Small intestine (tissue), 7 donors: ENCODE data around the gene FAAP100. TPM values are rescaled to one million over a fixed set of nuclear protein-coding genes. Genes with fewer than 3 reads are reported as not detected.

ENCODE experiments used
- DNase-seq, 2 donors: peaks; one replicate each; pipeline versions ENCODE4 v3.0.0 to v3.0.0-alpha.2; 2013
- FAIRE-seq: peaks from 2 replicates; lab custom pipeline; 2012; peaks lifted over from hg19 to GRCh38; lab: Jason Lieb, UNC
- H3K27ac ChIP-seq, 3 donors: one replicate each; pipeline ENCODE4 v1.5.1; 2013; ENCODE audit warnings: low read length in 2 of 3, mild to moderate bottlenecking in 2 of 3, control low read depth in 1 of 3, inconsistent platforms in 1 of 3, low read depth in 1 of 3, moderate library complexity in 1 of 3
- H3K27me3 ChIP-seq, 3 donors: one replicate each; pipeline ENCODE4 v1.6.1; 2013; ENCODE audit warnings: low read length in 3 of 3, inconsistent platforms in 1 of 3; ENCODE audit not compliant: control insufficient read depth in 3 of 3, insufficient read depth in 3 of 3
- H3K36me3 ChIP-seq, 3 donors: one replicate each; pipeline ENCODE4 v1.6.1; 2013; ENCODE audit warnings: low read length in 3 of 3, inconsistent platforms in 1 of 3, low read depth in 1 of 3, mild to moderate bottlenecking in 1 of 3, moderate library complexity in 1 of 3; ENCODE audit not compliant: control insufficient read depth in 3 of 3, insufficient read depth in 2 of 3
- H3K4me1 ChIP-seq, 3 donors: one replicate each; pipeline ENCODE4 v1.6.1; 2013; ENCODE audit warnings: low read length in 2 of 3, inconsistent platforms in 1 of 3, low read depth in 1 of 3, mild to moderate bottlenecking in 1 of 3, moderate library complexity in 1 of 3; ENCODE audit not compliant: control insufficient read depth in 3 of 3, insufficient read depth in 2 of 3
- H3K4me3 ChIP-seq, 3 donors: one replicate each; pipeline ENCODE4 v1.5.1; 2013; ENCODE audit warnings: low read length in 3 of 3, control low read depth in 1 of 3, inconsistent platforms in 1 of 3, low read depth in 1 of 3, mild to moderate bottlenecking in 1 of 3, moderate library complexity in 1 of 3
- H3K9me3 ChIP-seq, 2 donors: one replicate each; pipeline ENCODE4 v1.6.1; 2013; ENCODE audit warnings: low read depth in 1 of 2, low read length in 1 of 2; ENCODE audit not compliant: control insufficient read depth in 2 of 2, insufficient read depth in 1 of 2
- WGBS, 3 donors: extraction: QIAGEN DNeasy Blood & Tissue Kit; methylation state at CpG; one replicate each; pipeline ENCODE4 v1.1.7; 2013; 5-methylcytosine and 5-hydroxymethylcytosine counted together
- polyA plus RNA-seq, 4 donors: library from polyadenylated mRNA; stranded (reverse) in 3 of 4; unstranded in 1 of 4; fragments of 200-250 nt in 3 of 4; fragments of 120-200 nt in 1 of 4; gene quantifications; one replicate each; pipeline versions ENCODE4 v1.2.1 to v1.2.3, GENCODE V29; 2013
- donor health status: healthy with polysubstance abuse.
- donor health status: control.
- donor health status: control.
- donor health status: Bipolar disorder and iron deficiency.
- donor health status: healthy.

FAAP100 gene
- polyA plus RNA-seq, 4 donors = 23.7 to 30.2 (median 26.9) TPM

GRCh38 chr17:81514739-81515529 is 37.2 kb downstream of the FAAP100 start:
- WGBS, 3 donors = 0 to 1% (median 1%) methylated on average over 26 to 82 of the region's 82 CpGs
- Histone ChIP-seq H3K36me3 (peaks cover 10 to 48% (median 15%) of the 10 kb centered on the region in 3 donors), H3K4me3 (peak overlapping the region; percentile 65 to 84 (median 80)), H3K27ac (peak overlapping the region; percentile 100), H3K27me3 (peaks cover 0 to 3% (median 0%) of the 10 kb centered on the region in 3 donors), H3K4me1 (peaks cover 0 to 31% (median 9%) of the 10 kb centered on the region in 3 donors), H3K9me3 (no peaks in the 10 kb centered on the region)
- no peak for FAIRE-seq
- DNase-seq = peak; percentile 86 to 93

- H3K27me3 ChIP-seq = no peaks in the 10 kb centered on the region
- peak overlapping the region; percentile 65 to 84 (median 80) for H3K4me3 ChIP-seq
- H3K27ac ChIP-seq = peak overlapping the region; percentile 100
- no peaks in the 10 kb centered on the region for H3K9me3 ChIP-seq
- peaks cover 0 to 26% (median 9%) of the 10 kb centered on the region in 3 donors for H3K4me1 ChIP-seq
- peaks cover 13 to 53% (median 15%) of the 10 kb centered on the region in 3 donors for H3K36me3 ChIP-seq
- FAIRE-seq = no peak
- WGBS, 3 donors = 0 to 1% (median 0%) methylated on average over 15 to 34 of the region's 34 CpGs
- DNase-seq = no peak
Measured at GRCh38 chr17:81514489-81514738, 37.7 kb downstream of the FAAP100 start.

GRCh38 chr17:81513753-81514488 is 38.2 kb downstream of the FAAP100 start:
- H3K27me3 ChIP-seq = no peaks in the 10 kb centered on the region
- no peak for FAIRE-seq
- 1% methylated on average over 57 to 64 of the region's 64 CpGs for WGBS, 3 donors

GRCh38 chr17:81513372-81513752 is 38.8 kb downstream of the FAAP100 start:
- Histone ChIP-seq H3K27ac (peak overlapping the region; percentile 100), H3K27me3 (no peaks in the 10 kb centered on the region), H3K4me3 (peak overlapping the region; percentile 65 to 84 (median 80)), H3K9me3 (peaks cover 0 to 4% of the 10 kb centered on the region in 2 donors), H3K4me1 (peaks cover 0 to 32% (median 10%) of the 10 kb centered on the region in 3 donors), H3K36me3 (peaks cover 13 to 63% (median 15%) of the 10 kb centered on the region in 3 donors)
- no peak for FAIRE-seq
- 0 to 1% (median 0%) methylated on average over 20 to 23 of the region's 23 CpGs for WGBS, 3 donors
- peak; percentile 71 to 85 for DNase-seq

More at GRCh38 chr17:81513753-81514488, 38.2 kb downstream of the FAAP100 start:
- Histone ChIP-seq H3K4me3 (peak overlapping the region; percentile 65 to 84 (median 80)), H3K4me1 (peaks cover 0 to 31% (median 9%) of the 10 kb centered on the region in 3 donors), H3K36me3 (peaks cover 13 to 58% (median 15%) of the 10 kb centered on the region in 3 donors), H3K9me3 (no peaks in the 10 kb centered on the region), H3K27ac (peak overlapping the region; percentile 100)
- peak; percentile 69 to 86 for DNase-seq

GRCh38 chr17:81512562-81513371 is 39.4 kb downstream of the FAAP100 start, which contains the start of gene ACTG1:
ACTG1 (minus strand) TSS chr17:81512799; CDS start chr17:81512354, 445 bp downstream.
- peak within 1 kb of the TSS; percentile 89 to 100 (median 97) for H3K4me3 ChIP-seq
- 0 to 1% (median 1%) methylated on average over 42 to 111 of the region's 111 CpGs for WGBS, 3 donors
- peaks cover 0 to 6% of the 10 kb centered on the region in 2 donors for H3K9me3 ChIP-seq
- no peaks in the 10 kb centered on the region for H3K27me3 ChIP-seq
- peak within 1 kb of the TSS; percentile 100 for H3K27ac ChIP-seq
- peak; percentile 92 to 96 for DNase-seq
- H3K36me3 ChIP-seq = peaks cover 13 to 59% (median 15%) of the 10 kb centered on the region in 3 donors
- FAIRE-seq = no peak
- H3K4me1 ChIP-seq = peaks cover 0 to 29% (median 4%) of the 10 kb centered on the region in 3 donors

GRCh38 chr17:81511804-81512561 is 40.2 kb downstream of the FAAP100 start:
- Histone ChIP-seq H3K27me3 (no peaks in the 10 kb centered on the region), H3K4me3 (peak overlapping the region; percentile 89 to 100 (median 97)), H3K36me3 (peaks cover 13 to 54% (median 15%) of the 10 kb centered on the region in 3 donors), H3K27ac (peak overlapping the region; percentile 91 to 97 (median 93)), H3K4me1 (peaks cover 0 to 24% (median 2%) of the 10 kb centered on the region in 3 donors), H3K9me3 (peaks cover 0 to 7% of the 10 kb centered on the region in 2 donors)
- FAIRE-seq (no peak), DNase-seq (no peak)
- 0% methylated on average over 58 to 62 of the region's 62 CpGs for WGBS, 3 donors

- H3K4me1 ChIP-seq = peaks cover 0 to 19% (median 2%) of the 10 kb centered on the region in 3 donors
- WGBS, 3 donors = 1 to 3% (median 2%) methylated on average over 9 of the region's 9 CpGs
- H3K9me3 ChIP-seq = peaks cover 0 to 7% of the 10 kb centered on the region in 2 donors
- peak overlapping the region; percentile 89 to 100 (median 97) for H3K4me3 ChIP-seq
- peak in 1 of 2 donors; percentile 43 for DNase-seq
- peaks cover 13 to 49% (median 15%) of the 10 kb centered on the region in 3 donors for H3K36me3 ChIP-seq
- no peaks in the 10 kb centered on the region for H3K27me3 ChIP-seq
- H3K27ac ChIP-seq = peak overlapping the region; percentile 91 to 97 (median 93)
- FAIRE-seq = no peak
Measured at GRCh38 chr17:81511554-81511803, 40.7 kb downstream of the FAAP100 start.
